Neural progenitor cell (in vitro differentiated cells): ENCODE data around the gene STPG4.

Experiments
- EZH2 ChIP-seq: fragments of 200-600 bp; sonication (generic); IDR thresholded peaks from 2 replicates; pipeline ENCODE4 v1.6.1; 2017; ENCODE audit warnings: antibody characterized with exemption, mild to moderate bottlenecking, moderate library complexity
- TF ChIP-seq, protein P1 (sequence below): fragments of 200-600 bp; sonication (generic); IDR thresholded peaks from 2 replicates; pipeline ENCODE4 v1.5.1; 2017; ENCODE audit warnings: antibody characterized with exemption, mild to moderate bottlenecking

DNA sequence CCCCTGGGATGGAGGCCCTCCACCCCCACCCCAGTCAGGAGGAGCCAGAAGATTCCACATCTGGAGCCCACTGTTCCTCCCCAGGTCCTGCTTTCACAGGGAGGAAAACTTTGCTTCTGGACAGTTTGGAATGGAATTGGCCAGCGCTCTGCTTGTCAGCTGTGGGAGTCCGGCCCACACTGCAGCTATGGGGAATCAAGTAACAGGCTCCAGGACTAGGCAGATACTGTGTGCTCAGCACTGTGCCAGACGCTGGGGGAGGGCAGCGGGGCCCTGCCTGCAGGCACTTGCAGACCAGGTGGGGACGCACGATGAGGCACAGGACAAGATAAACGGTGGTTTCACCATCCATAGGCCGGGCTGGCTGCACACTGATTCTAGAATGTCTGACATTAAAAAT is 114.0 kb downstream of the STPG4 start:
- TF ChIP-seq, protein P1, sequence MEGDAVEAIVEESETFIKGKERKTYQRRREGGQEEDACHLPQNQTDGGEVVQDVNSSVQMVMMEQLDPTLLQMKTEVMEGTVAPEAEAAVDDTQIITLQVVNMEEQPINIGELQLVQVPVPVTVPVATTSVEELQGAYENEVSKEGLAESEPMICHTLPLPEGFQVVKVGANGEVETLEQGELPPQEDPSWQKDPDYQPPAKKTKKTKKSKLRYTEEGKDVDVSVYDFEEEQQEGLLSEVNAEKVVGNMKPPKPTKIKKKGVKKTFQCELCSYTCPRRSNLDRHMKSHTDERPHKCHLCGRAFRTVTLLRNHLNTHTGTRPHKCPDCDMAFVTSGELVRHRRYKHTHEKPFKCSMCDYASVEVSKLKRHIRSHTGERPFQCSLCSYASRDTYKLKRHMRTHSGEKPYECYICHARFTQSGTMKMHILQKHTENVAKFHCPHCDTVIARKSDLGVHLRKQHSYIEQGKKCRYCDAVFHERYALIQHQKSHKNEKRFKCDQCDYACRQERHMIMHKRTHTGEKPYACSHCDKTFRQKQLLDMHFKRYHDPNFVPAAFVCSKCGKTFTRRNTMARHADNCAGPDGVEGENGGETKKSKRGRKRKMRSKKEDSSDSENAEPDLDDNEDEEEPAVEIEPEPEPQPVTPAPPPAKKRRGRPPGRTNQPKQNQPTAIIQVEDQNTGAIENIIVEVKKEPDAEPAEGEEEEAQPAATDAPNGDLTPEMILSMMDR: no peak
- TF ChIP-seq EZH2: no peak
